Stimulated activated CD4-positive, alpha-beta T cell treated with anti-CD3 and anti-CD28 coated beads, Interleukin-15, amount 100 ng/mL, for 48 hours (primary cell): ENCODE data around the gene UBE2D2.

Experiments
- DNase-seq, 2 donors: peaks; one replicate each; pipeline ENCODE4 v3.0.0-alpha.2; 2020; ENCODE audit warnings: low read depth in 2 of 2

The UBE2D2 gene

GRCh38 chr5:139676951-139677735, 116.0 kb downstream of the UBE2D2 start:
- no peak for DNase-seq
